Measurements from ENCODE around the gene EIF4E3.

EIF4E3 gene

GRCh38 chr3:71647751-71648150, 77.5 kb downstream of the EIF4E3 start:
- no peak for DNase-seq

- DNase-seq, result no peak
Measured at GRCh38 chr3:71646971-71647370, 78.2 kb downstream of the EIF4E3 start.

DNA sequence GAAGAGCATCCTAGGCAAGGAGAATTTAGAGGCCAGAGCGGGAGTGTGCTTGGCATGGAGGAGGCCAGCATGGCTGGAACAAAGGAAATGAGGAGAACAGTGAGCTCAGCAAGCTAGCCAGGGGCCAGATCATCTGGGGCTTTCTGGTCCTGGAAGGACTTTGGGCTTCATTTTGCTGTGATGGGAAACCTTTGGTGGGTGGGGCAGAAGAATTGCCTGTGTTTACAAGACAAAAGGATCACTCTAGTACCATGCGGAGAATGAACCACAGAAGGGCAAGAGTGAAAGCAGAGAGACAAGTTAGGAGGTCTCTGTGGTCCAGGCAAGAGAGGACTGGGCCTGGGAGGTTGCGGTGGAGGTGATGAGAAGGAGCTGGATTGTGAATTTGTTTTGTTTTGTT, 80.1 kb downstream of the EIF4E3 start:
- no peak for DNase-seq

DNA sequence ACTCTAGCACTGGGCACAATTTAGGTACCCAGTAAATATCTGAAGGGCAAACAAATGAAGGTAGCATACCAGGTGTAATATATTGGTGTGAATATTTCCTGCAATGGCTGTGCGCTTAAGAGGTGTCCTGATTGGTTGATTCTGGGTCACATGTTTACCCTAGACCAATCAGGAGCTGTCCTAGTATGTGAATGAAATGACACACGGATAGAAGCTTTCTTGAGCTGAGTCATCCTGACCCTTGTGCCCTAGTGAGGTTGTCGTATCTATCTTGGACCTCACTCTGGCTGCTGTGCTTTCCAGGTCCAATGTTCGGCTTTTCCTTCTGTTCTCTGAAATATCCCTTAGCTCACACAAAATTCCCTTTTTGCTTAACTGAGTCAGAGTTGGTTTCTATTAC, 83.5 kb downstream of the EIF4E3 start:
- DNase-seq, result no peak

DNA sequence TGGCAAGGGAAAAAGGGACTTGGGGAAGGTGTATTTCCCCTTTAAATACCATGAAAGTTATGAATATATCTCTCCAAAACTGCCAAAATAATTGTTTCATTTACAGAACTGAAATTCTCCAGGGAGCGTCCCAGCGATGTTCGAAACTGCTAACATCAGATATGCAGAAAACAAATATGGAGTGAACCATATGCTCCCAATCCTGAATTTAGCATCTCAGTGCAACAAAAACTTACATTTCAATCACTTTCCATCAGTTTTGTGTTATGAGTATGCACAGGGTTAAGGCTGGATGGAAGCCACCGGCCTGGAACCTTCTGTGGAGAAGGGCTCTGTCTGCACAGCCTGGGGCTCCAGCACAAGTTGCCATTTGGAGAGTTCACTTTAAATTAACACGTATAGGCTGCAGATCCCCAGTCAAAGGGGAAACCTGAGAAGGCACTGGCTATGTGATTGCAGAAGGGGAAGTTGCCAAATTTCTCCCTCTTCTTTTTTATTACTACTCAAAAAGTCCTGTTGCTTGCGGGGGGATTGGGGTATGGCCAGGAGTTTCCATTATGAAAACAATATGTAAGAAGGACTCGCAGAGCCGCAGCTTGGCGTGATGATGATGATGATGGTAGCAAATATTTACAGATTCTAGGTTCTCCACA, 84.7 kb downstream of the EIF4E3 start:
- DNase-seq, result no peak

DNA sequence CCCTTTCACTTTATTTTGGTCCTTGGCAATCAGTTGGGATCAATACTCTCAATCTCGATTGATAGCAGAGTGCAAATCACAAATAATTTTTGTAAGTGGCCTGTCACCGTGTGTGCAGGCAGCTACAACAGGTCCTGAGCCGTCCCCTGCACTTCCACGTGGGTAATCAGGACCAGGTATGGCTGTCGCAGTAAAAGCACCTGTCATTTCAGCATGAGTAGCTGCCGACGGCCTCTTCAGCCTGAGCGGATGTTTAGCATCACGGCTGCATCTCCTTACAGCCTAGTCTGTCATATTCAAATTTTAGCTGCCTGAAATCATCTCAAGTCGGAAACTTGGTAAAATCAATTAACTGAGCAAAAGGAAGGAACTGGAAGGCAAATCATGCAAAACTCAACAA, 88.7 kb downstream of the EIF4E3 start:
- DNase-seq, result no peak

GRCh38 chr3:71636001-71636400, 89.2 kb downstream of the EIF4E3 start:
- DNase-seq, result no peak

DNA sequence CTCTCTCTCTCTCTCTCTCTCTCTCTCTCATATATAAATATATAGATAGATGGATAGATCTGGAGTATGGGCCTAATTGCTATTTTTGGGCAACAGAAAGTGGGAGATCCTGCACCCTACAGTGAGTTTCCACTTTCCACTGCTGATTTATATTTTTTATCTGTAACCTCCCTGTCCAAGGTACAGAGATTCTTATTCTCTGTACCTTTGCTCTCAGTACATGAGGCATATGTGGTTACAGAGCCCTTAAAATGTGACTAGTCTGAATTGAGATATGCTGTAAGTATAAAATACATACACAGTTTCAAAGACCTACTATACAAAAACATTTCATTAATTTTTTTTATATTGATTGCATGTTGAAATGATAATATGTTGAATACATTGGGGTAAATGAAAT, 90.5 kb downstream of the EIF4E3 start:
- DNase-seq, result no peak

DNA sequence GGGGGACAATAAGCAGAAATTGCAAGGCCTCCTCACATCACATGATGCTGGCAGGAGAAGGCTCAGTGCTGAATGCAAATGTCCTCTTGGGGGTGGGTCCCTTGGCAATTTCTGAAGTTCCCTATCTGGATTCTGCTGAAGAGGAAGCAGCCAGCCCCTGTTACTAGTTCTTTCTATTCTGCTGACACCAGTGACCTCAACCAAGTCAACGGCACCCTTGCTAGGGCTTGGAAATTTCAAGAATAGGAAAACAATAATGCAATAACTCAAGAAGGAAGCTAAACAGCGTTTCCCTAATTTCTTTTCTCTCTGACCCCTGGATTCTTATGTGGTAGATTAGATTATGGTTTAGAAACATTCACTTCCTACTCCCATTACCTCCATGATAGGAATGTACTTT, 95.5 kb downstream of the EIF4E3 start:
- no peak for DNase-seq

DNA sequence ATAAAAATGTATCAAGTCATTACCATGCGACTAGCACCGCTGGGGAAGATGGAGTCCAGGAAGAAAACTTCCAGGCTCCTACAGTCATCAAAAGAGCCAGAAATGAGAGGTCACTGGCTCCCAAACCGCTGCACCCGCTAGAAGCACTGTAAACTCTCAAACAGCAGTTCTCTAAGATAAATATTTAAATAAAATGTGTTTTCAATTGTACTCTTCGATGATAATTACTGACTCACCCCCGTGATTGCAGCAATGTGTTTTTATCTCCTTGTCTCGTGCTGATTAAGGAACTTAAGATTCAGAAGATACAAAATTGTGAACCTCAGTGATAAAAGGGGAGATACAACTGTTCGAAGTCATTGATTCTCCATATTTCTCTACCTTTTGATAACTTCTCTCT, 95.9 kb downstream of the EIF4E3 start:
- peak; percentile 67 for DNase-seq

DNA sequence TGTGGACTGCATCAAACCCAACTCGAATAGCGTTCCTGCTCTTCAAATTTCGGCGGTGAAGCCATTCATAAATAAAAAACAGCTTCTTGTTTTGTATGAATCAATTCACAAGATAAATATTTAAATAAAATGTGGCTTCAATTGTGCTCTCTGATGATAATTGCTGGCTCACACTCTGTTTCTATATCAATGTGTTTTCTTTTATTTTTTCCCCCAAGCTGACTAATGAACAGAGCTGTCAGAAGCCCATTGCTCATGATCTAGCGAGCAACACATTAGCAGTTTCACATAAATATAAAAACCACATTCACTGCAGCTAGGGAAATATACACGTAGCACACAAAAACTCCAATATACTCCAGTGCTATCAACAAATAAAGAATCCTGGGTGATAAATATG, 96.7 kb downstream of the EIF4E3 start:
- peak; percentile 30 for DNase-seq

DNA sequence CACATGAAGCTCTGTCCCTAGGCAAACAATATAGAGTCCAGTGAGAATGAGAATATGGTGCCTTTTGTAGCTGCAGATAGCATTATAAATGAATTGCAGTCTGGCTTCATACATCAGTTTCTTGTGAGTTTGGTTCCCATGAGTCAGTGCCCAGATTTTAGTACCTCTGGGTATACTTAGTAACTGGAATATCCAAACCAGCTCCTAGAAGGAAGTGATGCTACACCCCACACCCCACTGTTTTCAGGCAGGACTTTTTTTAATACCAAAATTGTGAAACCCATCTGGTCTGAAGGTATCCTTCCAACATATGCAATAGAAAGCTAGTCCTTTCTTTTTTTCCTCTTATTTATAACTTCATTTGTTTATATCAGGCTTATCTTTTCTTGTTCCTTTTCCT, 99.5 kb downstream of the EIF4E3 start:
- no peak for DNase-seq

All from fibroblast of skin of scalp (primary cell).